ENCODE measurements around the gene PLXNA4. TPM values are rescaled to one million over a fixed set of nuclear protein-coding genes. Genes with fewer than 3 reads are reported as not detected.

The PLXNA4 gene
- total and polyA plus RNA-seq, 9 of the 15 experiments (the other 6 are each of a cell fraction or from before 2014, with no cell fraction given): under 0.01 to 0.09 TPM; not detected in 7

DNA sequence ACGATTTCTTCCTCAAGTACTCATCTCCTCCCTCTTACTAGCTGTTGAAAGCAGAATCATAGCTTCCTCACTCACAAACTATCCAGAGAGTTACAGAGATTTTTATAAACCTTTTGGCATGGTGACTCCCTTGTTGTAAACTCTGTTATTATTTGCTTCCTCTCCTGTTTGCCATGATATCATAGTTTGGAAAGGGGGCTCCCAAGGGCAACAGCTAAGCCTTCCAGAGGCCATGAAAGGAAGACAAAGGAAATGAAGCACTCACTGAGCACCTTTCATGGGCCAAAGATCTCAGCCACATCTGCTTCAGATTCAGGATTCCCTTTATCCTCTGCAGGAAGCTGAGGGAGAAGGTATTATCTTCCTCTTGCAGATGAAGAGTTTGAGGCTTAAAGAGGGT is 484.6 kb downstream of the PLXNA4 start:
- in situ Hi-C loops (cut with MboI): no loop called here
- Histone ChIP-seq H3K27me3 (ENCODE audit: control insufficient read depth in 2 of 2, insufficient read depth in 2 of 2, low read length in 2 of 2) (peaks cover 0 to 32% of the 10 kb centered on the region in 2 experiments; a peak in 2 of 5 replicates), H3K4me1 (replicated peaks in 1 of 2; ENCODE audit: control insufficient read depth in 2 of 2, insufficient read depth in 2 of 2, low read length in 2 of 2) (no peaks in the 10 kb centered on the region), H3K9me1 (ENCODE audit: control insufficient read depth, insufficient read depth, low read length) (no peaks in the 10 kb centered on the region), H4K20me1 (replicated peaks; ENCODE audit: control insufficient read depth, insufficient read depth, low read length) (no peaks in the 10 kb centered on the region), H2AFZ (ENCODE audit: low read depth, low read length) (no peak overlapping the region), H3K9ac (ENCODE audit: insufficient read depth in 1 of 2, low read depth in 2 of 2, low read length in 2 of 2) (no peak overlapping the region), H3K4me2 (ENCODE audit: insufficient read depth, low read length) (no peak overlapping the region), H3K27ac (ENCODE audit: extremely low read depth, low read depth, low read length) (no peak overlapping the region), H3K9me3 (replicated peaks; ENCODE audit: control insufficient read depth, insufficient read depth, low read depth, low read length) (no peaks in the 10 kb centered on the region), H3K36me3 (ENCODE audit: control insufficient read depth, insufficient read depth, low read length) (no peaks in the 10 kb centered on the region), H3K4me3 (no peak overlapping the region), H3K79me2 (ENCODE audit: control insufficient read depth, insufficient read depth, low read length) (no peaks in the 10 kb centered on the region)
- TF ChIP-seq PHB (CRISPR knock-in tag; IDR thresholded peaks at IDR 0.05) (no peak), ZNF644 (tag; IDR thresholded peaks at IDR 0.05; ENCODE audit: low read depth) (no peak), ELF1 (tag; IDR thresholded peaks at IDR 0.05) (no peak), ZBTB17 (CRISPR knock-in tag; IDR thresholded peaks at IDR 0.05) (no peak)
- ChIA-PET CTCF (ENCODE audit: low intra/inter-chr PET ratio) (no interaction called here), POLR2A (interaction anchor here (0.6 kb wide), 1 partner anchor 236 kb away, joined by 3 read pairs; no protein-coding TSS in a partner anchor)
- FAIRE-seq (no peak), ATAC-seq (no peak), DNase-seq (ENCODE audit: extremely low read depth in 1 of 4, low spot score in 3 of 4) (no peak)
- intact Hi-C loops (cut with micrococcal nuclease): no loop called here
- no TSS peak for BruUV-seq (replicated peaks)
- WGBS (ENCODE audit: insufficient coverage, low coverage, missing lambda C conversion rate): 0% methylated on average over 1 of the region's 1 CpG

DNA sequence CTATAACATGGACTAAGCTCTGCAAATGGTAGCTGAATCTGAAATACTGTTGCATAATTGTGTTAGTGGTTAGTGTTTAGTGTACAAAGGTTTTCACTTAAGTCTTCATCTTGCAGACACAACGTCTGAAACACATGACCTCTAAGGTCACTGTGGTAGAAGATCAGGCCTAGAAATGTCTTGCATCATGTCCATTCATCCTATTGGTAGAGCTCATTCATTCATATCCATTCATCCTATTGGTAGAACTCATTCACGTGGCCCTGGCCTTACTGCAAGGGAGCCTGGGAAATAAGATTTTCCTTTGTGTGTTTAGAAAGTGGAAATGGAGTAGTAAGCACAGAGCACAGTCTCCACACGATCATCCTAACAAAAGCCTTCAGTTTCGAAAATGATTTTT is 485.8 kb downstream of the PLXNA4 start:
- H3K27ac ChIP-seq (ENCODE audit: extremely low read depth, low read depth, low read length): no peak overlapping the region
- H3K79me2 ChIP-seq (ENCODE audit: control insufficient read depth, insufficient read depth, low read length): no peaks in the 10 kb centered on the region
- intact Hi-C loops (cut with micrococcal nuclease): no loop called here
- no peaks in the 10 kb centered on the region for H3K9me1 ChIP-seq (ENCODE audit: control insufficient read depth, insufficient read depth, low read length)
- H3K4me3 ChIP-seq: no peak overlapping the region
- H3K4me1 ChIP-seq (replicated peaks in 1 of 2; ENCODE audit: control insufficient read depth in 2 of 2, insufficient read depth in 2 of 2, low read length in 2 of 2): no peaks in the 10 kb centered on the region
- TF ChIP-seq SNAPC5 (CRISPR knock-in tag; IDR thresholded peaks at IDR 0.05): no peak
- peak; percentile 59 for TF ChIP-seq RAD51 (IDR thresholded peaks at IDR 0.05; ENCODE audit: borderline replicate concordance, low read depth)
- TF ChIP-seq, protein P1, sequence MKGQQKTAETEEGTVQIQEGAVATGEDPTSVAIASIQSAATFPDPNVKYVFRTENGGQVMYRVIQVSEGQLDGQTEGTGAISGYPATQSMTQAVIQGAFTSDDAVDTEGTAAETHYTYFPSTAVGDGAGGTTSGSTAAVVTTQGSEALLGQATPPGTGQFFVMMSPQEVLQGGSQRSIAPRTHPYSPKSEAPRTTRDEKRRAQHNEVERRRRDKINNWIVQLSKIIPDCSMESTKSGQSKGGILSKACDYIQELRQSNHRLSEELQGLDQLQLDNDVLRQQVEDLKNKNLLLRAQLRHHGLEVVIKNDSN (CRISPR knock-in tag; IDR thresholded peaks at IDR 0.05): peak; percentile 52
- TF ChIP-seq, protein P2, sequence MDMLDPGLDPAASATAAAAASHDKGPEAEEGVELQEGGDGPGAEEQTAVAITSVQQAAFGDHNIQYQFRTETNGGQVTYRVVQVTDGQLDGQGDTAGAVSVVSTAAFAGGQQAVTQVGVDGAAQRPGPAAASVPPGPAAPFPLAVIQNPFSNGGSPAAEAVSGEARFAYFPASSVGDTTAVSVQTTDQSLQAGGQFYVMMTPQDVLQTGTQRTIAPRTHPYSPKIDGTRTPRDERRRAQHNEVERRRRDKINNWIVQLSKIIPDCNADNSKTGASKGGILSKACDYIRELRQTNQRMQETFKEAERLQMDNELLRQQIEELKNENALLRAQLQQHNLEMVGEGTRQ (CRISPR knock-in tag; IDR thresholded peaks at IDR 0.05): peak; percentile 77
- TF ChIP-seq ATF3 (IDR thresholded peaks at IDR 0.05): peak; percentile 36
- no peak for TF ChIP-seq ATF3 (CRISPR knock-in tag; conservative IDR thresholded peaks at IDR 0.05)
- no peak for TF ChIP-seq KLF6 (CRISPR knock-in tag; IDR thresholded peaks at IDR 0.05; ENCODE audit: borderline replicate concordance)
- no peak for TF ChIP-seq SUPT5H (IDR thresholded peaks at IDR 0.05)
- TF ChIP-seq CEBPG (CRISPR knock-in tag; IDR thresholded peaks at IDR 0.05): peak; percentile 34; the same call in 1 of the 2 replicates
- peak in 1 of 2 experiments; percentile 59; a peak in 2 of 4 replicates for TF ChIP-seq CEBPG (tag; conservative IDR thresholded peaks at IDR 0.05 in 1 of 2, IDR thresholded peaks at IDR 0.05 in 1 of 2)
- peak; percentile 46; the same call in 1 of the 2 replicates for TF ChIP-seq CEBPB (tag; IDR thresholded peaks at IDR 0.05)
- ChIA-PET CTCF (ENCODE audit: low intra/inter-chr PET ratio) (no interaction called here), POLR2A (interaction anchor here (0.8 kb wide), 1 partner anchor 9 kb away, joined by 3 read pairs; no protein-coding TSS in a partner anchor)
- 0% methylated on average over 4 of the region's 4 CpGs for whole genome bisulfite sequencing (ENCODE audit: insufficient coverage, low coverage, missing lambda C conversion rate)
- FAIRE-seq (no peak), ATAC-seq (peak; percentile 76), DNase-seq (ENCODE audit: extremely low read depth in 1 of 4, low spot score in 3 of 4) (peak in 2 of 4 experiments; percentile 76 to 77)
- no peak overlapping the region for H3K9ac ChIP-seq (ENCODE audit: insufficient read depth in 1 of 2, low read depth in 2 of 2, low read length in 2 of 2)
- H3K36me3 ChIP-seq (ENCODE audit: control insufficient read depth, insufficient read depth, low read length): no peaks in the 10 kb centered on the region
- no peaks in the 10 kb centered on the region for H3K9me3 ChIP-seq (replicated peaks; ENCODE audit: control insufficient read depth, insufficient read depth, low read depth, low read length)
- in situ Hi-C loops (cut with MboI): no loop called here
- no TSS peak for BruUV-seq (replicated peaks)
- no peak overlapping the region for H3K4me2 ChIP-seq (ENCODE audit: insufficient read depth, low read length)
- H4K20me1 ChIP-seq (replicated peaks; ENCODE audit: control insufficient read depth, insufficient read depth, low read length): no peaks in the 10 kb centered on the region
- peaks cover 0 to 30% of the 10 kb centered on the region in 2 experiments; a peak in 2 of 5 replicates for H3K27me3 ChIP-seq (ENCODE audit: control insufficient read depth in 2 of 2, insufficient read depth in 2 of 2, low read length in 2 of 2)
- H2AFZ ChIP-seq (ENCODE audit: low read depth, low read length): no peak overlapping the region
